Ramos (cell line): ENCODE measurements around the gene CDH26.

Experiments
- in situ Hi-C: fragments of 300-500 bp; cut with MboI; formaldehyde crosslinking; loops from one replicate; pipeline ENCODE4 v1.14.3; 2022; ENCODE audit warnings: low sequenced_read_pairs; ENCODE audit not compliant: unreplicated experiment

Gene CDH26

GRCh38 chr20:60057123-60057865 is 99.1 kb downstream of the CDH26 start:
- in situ Hi-C loops, result no loop called here

DNA sequence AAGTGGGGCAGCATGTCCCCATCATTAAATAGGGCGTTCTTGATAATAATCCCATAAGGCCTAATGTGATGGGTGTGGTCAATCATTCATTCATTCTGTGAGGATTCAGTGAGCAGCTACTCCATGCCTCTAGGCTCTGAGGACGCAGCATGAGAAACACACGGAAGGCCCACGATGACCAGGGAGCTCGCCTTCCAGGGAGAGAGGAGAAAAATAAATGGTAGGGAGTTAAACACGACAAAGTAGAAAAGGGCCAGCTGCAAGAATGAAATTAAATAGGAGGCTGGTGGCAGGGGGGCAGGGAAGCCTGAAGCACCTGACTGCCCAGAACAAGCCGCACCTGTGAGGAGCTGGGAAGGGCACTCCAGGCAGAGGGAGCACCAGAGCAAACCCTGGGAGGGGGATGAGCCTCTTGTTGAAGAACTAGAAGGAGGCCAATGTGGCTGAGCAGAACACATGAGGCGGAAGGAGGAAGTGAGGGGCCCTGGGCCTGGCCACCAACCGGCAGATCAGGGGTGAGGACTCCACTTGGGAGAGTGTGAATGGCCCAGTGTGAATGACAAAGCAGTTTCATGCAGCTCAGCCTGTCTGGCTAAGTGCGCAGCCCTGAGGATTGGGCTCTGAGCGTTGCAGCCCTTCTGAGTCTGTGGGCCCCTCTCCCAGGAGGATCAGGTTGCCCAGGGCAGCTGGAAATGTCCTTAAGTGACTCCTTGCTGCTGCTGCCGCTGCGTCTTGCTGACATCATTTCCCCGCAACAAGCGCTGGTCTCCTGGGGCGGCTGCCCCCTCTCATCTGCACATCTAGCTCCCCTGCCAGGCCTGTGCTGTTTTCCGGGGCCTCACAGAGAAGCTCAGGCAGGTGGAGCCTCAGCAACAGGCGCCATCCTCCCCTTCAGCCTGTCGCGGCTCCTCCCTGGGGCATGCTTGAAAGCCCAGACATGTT is 99.9 kb downstream of the CDH26 start:
- in situ Hi-C loops, result no loop called here

- in situ Hi-C loops, result no loop called here
Observed at GRCh38 chr20:60058879-60059278, 100.7 kb downstream of the CDH26 start.

- in situ Hi-C loops, result no loop called here
Observed at GRCh38 chr20:60060006-60060557, 101.9 kb downstream of the CDH26 start.

DNA sequence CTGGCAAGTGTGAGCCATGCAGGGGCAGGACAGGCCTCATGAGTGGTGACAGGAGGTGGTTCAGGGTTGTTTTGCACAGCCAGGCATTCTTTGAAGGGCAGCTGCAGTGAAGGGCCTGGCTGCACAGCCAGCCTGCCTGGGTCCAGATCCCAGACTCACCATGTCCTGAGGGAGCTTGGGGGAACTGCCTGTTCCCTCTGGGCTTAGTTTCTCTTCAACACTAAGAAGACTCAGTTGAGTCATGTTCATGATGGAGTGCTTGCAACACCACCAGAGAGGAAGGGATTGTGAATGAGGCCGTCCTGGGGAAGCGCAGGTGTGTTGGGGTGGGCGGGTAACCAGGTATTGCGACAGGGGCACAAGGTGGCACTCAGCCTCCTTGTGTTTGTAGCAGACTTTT is 102.4 kb downstream of the CDH26 start:
- in situ Hi-C loops, result no loop called here

GRCh38 chr20:60062431-60063047 is 104.3 kb downstream of the CDH26 start:
- in situ Hi-C loops, result no loop called here

DNA sequence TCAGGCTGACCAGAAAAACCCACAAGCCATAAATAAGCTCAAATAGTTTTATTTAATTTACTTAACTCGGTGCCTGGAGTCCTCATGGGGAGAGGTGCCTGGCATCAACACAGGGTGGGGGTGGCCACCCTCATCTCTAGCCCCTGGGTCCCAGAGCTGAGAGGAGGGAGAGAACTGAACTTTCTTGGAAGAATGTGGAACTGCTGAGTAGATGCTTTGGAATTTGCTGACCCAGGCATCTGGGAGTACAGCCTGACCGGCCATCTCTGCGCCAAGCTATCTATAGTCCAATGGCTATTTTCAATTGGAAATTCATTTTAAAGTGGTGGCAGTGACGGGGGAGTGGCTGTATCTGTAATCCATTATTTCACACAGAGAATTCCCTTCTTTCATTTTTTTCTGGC is 104.8 kb downstream of the CDH26 start:
- in situ Hi-C loops, result no loop called here

DNA sequence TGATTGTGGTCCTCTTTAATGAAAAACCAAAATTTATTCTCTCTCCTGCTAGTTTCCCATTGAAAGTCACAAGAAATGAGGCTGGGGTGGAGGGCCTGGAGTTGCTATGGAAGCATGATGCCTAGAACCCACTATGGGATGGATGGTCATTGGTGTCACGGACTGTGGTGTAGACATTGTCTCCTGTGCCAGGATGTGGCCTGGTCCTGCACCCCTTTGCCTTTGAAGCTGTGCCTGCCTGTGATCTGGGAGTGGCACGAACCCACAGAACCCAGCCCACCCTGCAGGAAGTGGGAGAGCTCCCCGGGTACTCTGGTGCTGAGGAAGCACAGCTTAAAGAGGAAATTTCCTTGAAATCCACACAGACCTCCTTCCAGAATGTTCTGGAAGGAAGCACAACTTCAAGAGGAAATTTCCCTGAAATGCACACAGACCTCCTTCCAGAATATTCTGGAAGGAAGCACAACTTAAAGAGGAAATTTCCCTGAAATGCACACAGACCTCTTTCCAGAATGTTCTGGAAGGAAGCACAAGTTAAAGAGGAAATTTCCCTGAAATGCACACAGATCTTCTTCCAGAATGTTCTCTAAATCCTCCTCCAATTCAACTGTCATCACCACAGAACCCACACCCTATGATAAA is 105.6 kb downstream of the CDH26 start:
- in situ Hi-C loops, result no loop called here
